Measurements from ENCODE around the gene CCDC177.

- TF ChIP-seq CTCF (IDR thresholded peaks at IDR 0.05): no peak
- no peak for TF ChIP-seq POLR2A (IDR thresholded peaks at IDR 0.05)
These were observed 35.9 kb downstream of the CCDC177 start for GRCh38 chr14:69538766-69539165.

Measured in thyroid gland (tissue), 4 donors.